ENCODE measurements around the gene ETV6.

Gene ETV6

GRCh38 chr12:11778713-11779685 lies 129.5 kb downstream of the ETV6 start:
- no peak for DNase-seq (ENCODE audit: low spot score)

- no peak for DNase-seq (ENCODE audit: low spot score)
Measured at GRCh38 chr12:11780521-11781101, 131.1 kb downstream of the ETV6 start.

GRCh38 chr12:11782914-11783420 lies 133.5 kb downstream of the ETV6 start:
- no peak for DNase-seq (ENCODE audit: low spot score)

- DNase-seq (ENCODE audit: low spot score), result no peak
Measured at GRCh38 chr12:11785712-11786111, 136.2 kb downstream of the ETV6 start.

GRCh38 chr12:11786638-11787365 lies 137.3 kb downstream of the ETV6 start:
- no peak for DNase-seq (ENCODE audit: low spot score)

GRCh38 chr12:11787437-11787836 lies 138.0 kb downstream of the ETV6 start:
- no peak for DNase-seq (ENCODE audit: low spot score)

- no peak for DNase-seq (ENCODE audit: low spot score)
Measured at GRCh38 chr12:11787933-11788849, 138.7 kb downstream of the ETV6 start.

GRCh38 chr12:11793921-11794710 lies 144.6 kb downstream of the ETV6 start:
- DNase-seq (ENCODE audit: low spot score), result no peak

- DNase-seq (ENCODE audit: low spot score), result no peak
Measured at GRCh38 chr12:11794751-11795150, 145.3 kb downstream of the ETV6 start.

GRCh38 chr12:11795192-11795912 lies 145.9 kb downstream of the ETV6 start:
- peak; percentile 82 for DNase-seq (ENCODE audit: low spot score)

- DNase-seq (ENCODE audit: low spot score), result peak; percentile 72
Measured at GRCh38 chr12:11795913-11796459, 146.5 kb downstream of the ETV6 start.

GRCh38 chr12:11797317-11797913 lies 147.9 kb downstream of the ETV6 start:
- no peak for DNase-seq (ENCODE audit: low spot score)

- no peak for DNase-seq (ENCODE audit: low spot score)
Measured at GRCh38 chr12:11798006-11798708, 148.7 kb downstream of the ETV6 start.

GRCh38 chr12:11798856-11799501 lies 149.5 kb downstream of the ETV6 start:
- peak; percentile 25 for DNase-seq (ENCODE audit: low spot score)

- DNase-seq (ENCODE audit: low spot score), result no peak
Measured at GRCh38 chr12:11799502-11799873, 150.0 kb downstream of the ETV6 start.

GRCh38 chr12:11801643-11802042 lies 152.2 kb downstream of the ETV6 start:
- no peak for DNase-seq (ENCODE audit: low spot score)

GRCh38 chr12:11804130-11804529 lies 154.7 kb downstream of the ETV6 start:
- no peak for DNase-seq (ENCODE audit: low spot score)

- DNase-seq (ENCODE audit: low spot score), result no peak
Measured at GRCh38 chr12:11805043-11805442, 155.6 kb downstream of the ETV6 start.

All from LoVo (cell line).